Stimulated activated CD8-positive, alpha-beta memory T cell treated with anti-CD3 and anti-CD28 coated beads, Interleukin-12 subunit alpha, Interleukin-12 subunit beta, amount 100 ng/mL, for 1 hour (primary cell): ENCODE data around the gene AP1G1.
"Not testable (repeated sequence)": the region's sequence is repeated elsewhere in the genome, so short reads cannot be mapped to it uniquely, and the experiment has no call there.

Experiments
- DNase-seq: peaks from one replicate; pipeline ENCODE4 v3.0.0-alpha.2; 2020; ENCODE audit warnings: low read depth

Gene AP1G1

GRCh38 chr16:71807905-71808592 is 585 bp downstream of the AP1G1 start:
- no peak for DNase-seq

GRCh38 chr16:71803305-71803690 is 5.3 kb downstream of the AP1G1 start:
- no peak for DNase-seq

- DNase-seq = no peak
These were observed 12.0 kb downstream of the AP1G1 start for GRCh38 chr16:71796501-71797097.

- no peak for DNase-seq
These were observed 13.7 kb downstream of the AP1G1 start for GRCh38 chr16:71794943-71795342.

- DNase-seq = no peak
These were observed 14.6 kb downstream of the AP1G1 start for GRCh38 chr16:71794018-71794417.

GRCh38 chr16:71792176-71792575 is 16.5 kb downstream of the AP1G1 start:
- no peak for DNase-seq

GRCh38 chr16:71790329-71790728 is 18.3 kb downstream of the AP1G1 start:
- not testable (repeated sequence) for DNase-seq

GRCh38 chr16:71789136-71789535 is 19.5 kb downstream of the AP1G1 start:
- DNase-seq = no peak

- no peak for DNase-seq
These were observed 20.1 kb downstream of the AP1G1 start for GRCh38 chr16:71788578-71788977.

- DNase-seq = not testable (repeated sequence)
These were observed 23.5 kb downstream of the AP1G1 start for GRCh38 chr16:71785143-71785542.

GRCh38 chr16:71784093-71784492 is 24.5 kb downstream of the AP1G1 start:
- DNase-seq = no peak

- DNase-seq = no peak
These were observed 26.9 kb downstream of the AP1G1 start for GRCh38 chr16:71781741-71782140.

GRCh38 chr16:71780521-71781089 is 28.0 kb downstream of the AP1G1 start:
- no peak for DNase-seq

GRCh38 chr16:71778780-71779179 is 29.9 kb downstream of the AP1G1 start:
- no peak for DNase-seq

GRCh38 chr16:71777329-71777728 is 31.3 kb downstream of the AP1G1 start:
- DNase-seq = no peak

GRCh38 chr16:71775949-71776348 is 32.7 kb downstream of the AP1G1 start:
- DNase-seq = no peak

GRCh38 chr16:71771571-71771970 is 37.1 kb downstream of the AP1G1 start:
- DNase-seq = no peak

- no peak for DNase-seq
These were observed 39.4 kb downstream of the AP1G1 start for GRCh38 chr16:71769222-71769621.

- no peak for DNase-seq
These were observed 41.4 kb downstream of the AP1G1 start for GRCh38 chr16:71767060-71767900.

- DNase-seq = no peak
These were observed 46.4 kb downstream of the AP1G1 start for GRCh38 chr16:71762186-71762585.

- no peak for DNase-seq
These were observed 47.5 kb downstream of the AP1G1 start for GRCh38 chr16:71761097-71761496.

GRCh38 chr16:71758293-71758760 is 50.3 kb downstream of the AP1G1 start:
- DNase-seq = no peak

- DNase-seq = no peak
These were observed 54.0 kb downstream of the AP1G1 start for GRCh38 chr16:71754652-71755051.
